Right lobe of liver (tissue), 6 donors: Measurements from ENCODE around the gene ASH1L. TPM values are rescaled to one million over a fixed set of nuclear protein-coding genes. Genes with fewer than 3 reads are reported as not detected.
"Not testable (repeated sequence)": the region's sequence is repeated elsewhere in the genome, so short reads cannot be mapped to it uniquely, and the experiment has no call there.

Source experiments
- ATAC-seq, 4 donors: fragments of 200-7000 bp; cut with Tn5 transposase; one replicate each; pipeline ENCODE4 v1.9.1; 2020; ENCODE audit warnings: mild to moderate bottlenecking in 4 of 4, moderate library complexity in 4 of 4
- DNase-seq, 3 donors: peaks; one replicate each; pipeline ENCODE4 v3.0.0-alpha.2; 2020
- H3K27ac ChIP-seq, 3 donors: fragments of 200-600 bp; one replicate each; pipeline ENCODE4 v1.8.0; 2022
- H3K27me3 ChIP-seq, 2 donors: fragments of 200-600 bp; one replicate each; pipeline ENCODE4 v1.8.0; 2022
- H3K36me3 ChIP-seq, 4 donors: fragments of 200-600 bp; sonication (generic) in 1 of 4; one replicate each; pipeline versions ENCODE4 v1.5.1 to v1.8.0; 2017 to 2022; ENCODE audit warnings: control low read depth in 1 of 4
- H3K4me1 ChIP-seq, 4 donors: fragments of 200-600 bp; sonication (generic) in 1 of 4; one replicate each; pipeline versions ENCODE4 v1.5.1 to v1.8.0; 2017 to 2022; ENCODE audit warnings: control low read depth in 1 of 4
- H3K4me3 ChIP-seq, 3 donors: fragments of 200-600 bp; one replicate each; pipeline ENCODE4 v1.8.0; 2022
- H3K9me3 ChIP-seq, 4 donors: fragments of 200-600 bp; sonication (generic) in 1 of 4; one replicate each; pipeline versions ENCODE4 v1.5.1 to v1.8.0; 2017 to 2022; ENCODE audit warnings: control low read depth in 1 of 4
- POLR2A ChIP-seq: fragments of 450-650 bp; IDR thresholded peaks from one replicate; pipeline ENCODE4 v1.6.1; 2017; ENCODE audit warnings: antibody characterized with exemption, mild to moderate bottlenecking
- WGBS: methylation state at CpG from one replicate; pipeline ENCODE4 v1.1.6; 2018; ENCODE audit warnings: low coverage, low lambda C conversion rate; ENCODE audit not compliant: insufficient coverage; ENCODE audit errors: missing lambda C conversion rate; 5-methylcytosine and 5-hydroxymethylcytosine counted together
- intact Hi-C, 2 donors: fragments of 100-400 bp; cut with DNase I; formaldehyde crosslinking; loops; one replicate each; pipeline versions ENCODE4 v1.11.2 to v1.14.1; 2022
- total RNA-seq, 6 experiments: library from RNA; depleted of rRNA in 2 of 6; stranded (reverse); fragments of >200 nt in 2 of 6; fragmentation: NEBNext Ultra II Directional in 3 of 6; extraction: Animal tissue kit (Norgen Biotek cat#: 25700) in 3 of 6; gene quantifications; one replicate each; pipeline versions ENCODE4 v1.1.0 to v1.2.4, GENCODE V29; 2016 to 2023
- TF ChIP-seq, protein P1 (sequence below), 4 donors: fragments of 200-600 bp in 3 of 4; fragments of 450-650 bp in 1 of 4; IDR thresholded peaks; one replicate each; pipeline versions ENCODE4 v1.5.1 to v1.8.0; 2016 to 2022; ENCODE audit warnings: antibody characterized with exemption in 4 of 4, mild to moderate bottlenecking in 2 of 4
- donor health status: DM: no; HTN: yes; CAD: no.
- donor health status: DM: no; HTN: no; CAD: no.
- donor health status: DM: no; HTN: no; CAD: no.
- donor health status: DM: no; HTN: yes; CAD: no.
- donor health status: DM: no; HTN: yes; CAD: no.

Gene ASH1L
- total RNA-seq, 6 experiments from 2014 or later: 13.9 to 24.3 (median 17.6) TPM

DNA sequence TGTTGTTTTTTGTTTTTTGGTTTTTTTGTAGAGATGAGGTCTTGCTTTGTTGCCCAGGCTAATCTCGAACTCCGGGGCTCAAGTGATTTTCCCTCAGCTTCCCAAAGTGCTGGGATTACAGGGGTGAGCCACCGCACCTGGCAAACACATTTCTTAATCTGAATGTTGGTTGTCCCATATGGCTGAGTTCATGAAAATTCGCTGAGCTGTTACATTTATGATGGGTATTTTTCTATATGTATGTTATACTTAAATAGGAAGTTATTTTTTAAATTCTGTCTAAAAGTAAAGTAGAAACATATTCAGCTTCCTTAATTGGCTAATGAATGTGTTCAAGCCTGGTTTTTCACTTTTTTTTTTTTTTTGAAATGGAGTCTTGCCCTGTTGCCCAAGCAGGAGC, 75.1 kb downstream of the ASH1L start:
- H3K4me1 ChIP-seq: peaks cover 0 to 16% (median 5%) of the 10 kb centered on the region in 4 donors
- no peaks in the 10 kb centered on the region for H3K9me3 ChIP-seq
- intact Hi-C loops: no loop called here
- H3K4me3 ChIP-seq: no peak overlapping the region
- no peaks in the 10 kb centered on the region for H3K27me3 ChIP-seq
- no peak overlapping the region for H3K27ac ChIP-seq
- H3K36me3 ChIP-seq: no peaks in the 10 kb centered on the region
- ATAC-seq: no peak
- TF ChIP-seq, protein P1, sequence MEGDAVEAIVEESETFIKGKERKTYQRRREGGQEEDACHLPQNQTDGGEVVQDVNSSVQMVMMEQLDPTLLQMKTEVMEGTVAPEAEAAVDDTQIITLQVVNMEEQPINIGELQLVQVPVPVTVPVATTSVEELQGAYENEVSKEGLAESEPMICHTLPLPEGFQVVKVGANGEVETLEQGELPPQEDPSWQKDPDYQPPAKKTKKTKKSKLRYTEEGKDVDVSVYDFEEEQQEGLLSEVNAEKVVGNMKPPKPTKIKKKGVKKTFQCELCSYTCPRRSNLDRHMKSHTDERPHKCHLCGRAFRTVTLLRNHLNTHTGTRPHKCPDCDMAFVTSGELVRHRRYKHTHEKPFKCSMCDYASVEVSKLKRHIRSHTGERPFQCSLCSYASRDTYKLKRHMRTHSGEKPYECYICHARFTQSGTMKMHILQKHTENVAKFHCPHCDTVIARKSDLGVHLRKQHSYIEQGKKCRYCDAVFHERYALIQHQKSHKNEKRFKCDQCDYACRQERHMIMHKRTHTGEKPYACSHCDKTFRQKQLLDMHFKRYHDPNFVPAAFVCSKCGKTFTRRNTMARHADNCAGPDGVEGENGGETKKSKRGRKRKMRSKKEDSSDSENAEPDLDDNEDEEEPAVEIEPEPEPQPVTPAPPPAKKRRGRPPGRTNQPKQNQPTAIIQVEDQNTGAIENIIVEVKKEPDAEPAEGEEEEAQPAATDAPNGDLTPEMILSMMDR (IDR thresholded peaks at IDR 0.05): no peak
- TF ChIP-seq POLR2A: no peak
- WGBS: 90% methylated on average over 3 of the region's 4 CpGs
- no peak for DNase-seq

DNA sequence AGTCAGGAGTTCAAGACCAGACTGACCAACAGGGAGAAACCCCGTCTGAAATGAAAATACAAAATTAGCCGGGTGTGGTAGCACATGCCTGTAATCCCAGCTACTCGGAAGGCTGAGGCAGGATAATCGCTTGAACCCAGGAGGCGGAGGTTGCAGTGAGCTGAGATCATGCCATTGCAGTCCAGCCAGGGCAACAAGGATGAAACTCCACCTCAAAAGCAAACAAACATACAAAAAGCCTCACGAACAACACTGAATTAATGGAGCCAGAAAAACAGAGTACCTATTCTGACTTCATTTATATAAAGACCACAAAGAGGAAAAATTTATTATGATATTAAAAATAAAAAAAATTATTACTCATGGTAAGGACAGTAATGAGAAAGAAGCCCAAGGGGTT, 75.7 kb downstream of the ASH1L start:
- H3K27ac ChIP-seq, H3K4me3 ChIP-seq, intact Hi-C loops, H3K27me3 ChIP-seq, H3K9me3 ChIP-seq, H3K36me3 ChIP-seq: not testable (repeated sequence)
- peaks cover 0 to 15% (median 5%) of the 10 kb centered on the region in 4 donors for H3K4me1 ChIP-seq
- ATAC-seq (peak in 3 of 4 donors; percentile 59 to 83 (median 69)), DNase-seq (peak in 1 of 3 donors; percentile 30)
- WGBS: 46% methylated on average over 6 of the region's 6 CpGs

DNA sequence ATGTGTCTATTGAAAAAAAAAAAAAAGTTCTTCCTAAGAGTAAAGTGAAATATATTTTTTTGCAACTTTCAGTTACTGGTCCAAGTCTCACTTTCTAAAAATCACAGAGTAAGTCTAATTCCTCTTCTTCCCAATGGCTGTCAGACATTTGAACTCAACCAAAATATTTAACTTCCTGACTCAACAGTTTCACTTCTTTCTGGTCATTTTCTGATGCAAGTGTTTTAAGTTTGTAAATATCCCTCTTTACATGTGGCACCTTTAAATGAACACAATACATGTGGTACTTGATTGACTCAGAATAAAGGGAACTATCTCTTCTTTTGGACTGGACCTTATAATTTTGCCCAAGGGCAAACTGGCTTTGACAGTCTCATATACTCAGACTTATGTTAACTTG, 76.7 kb downstream of the ASH1L start:
- TF ChIP-seq, protein P1 (IDR thresholded peaks at IDR 0.05): no peak
- TF ChIP-seq POLR2A: no peak
- Histone ChIP-seq H3K36me3 (peaks cover 0 to 11% (median 4%) of the 10 kb centered on the region in 4 donors), H3K27me3 (no peaks in the 10 kb centered on the region), H3K4me3 (no peak overlapping the region), H3K4me1 (peaks cover 0 to 5% (median 0%) of the 10 kb centered on the region in 4 donors), H3K27ac (no peak overlapping the region), H3K9me3 (no peaks in the 10 kb centered on the region)
- DNase-seq (no peak), ATAC-seq (peak in 2 of 4 donors; percentile 48 to 62)
- intact Hi-C loops: no loop called here

DNA sequence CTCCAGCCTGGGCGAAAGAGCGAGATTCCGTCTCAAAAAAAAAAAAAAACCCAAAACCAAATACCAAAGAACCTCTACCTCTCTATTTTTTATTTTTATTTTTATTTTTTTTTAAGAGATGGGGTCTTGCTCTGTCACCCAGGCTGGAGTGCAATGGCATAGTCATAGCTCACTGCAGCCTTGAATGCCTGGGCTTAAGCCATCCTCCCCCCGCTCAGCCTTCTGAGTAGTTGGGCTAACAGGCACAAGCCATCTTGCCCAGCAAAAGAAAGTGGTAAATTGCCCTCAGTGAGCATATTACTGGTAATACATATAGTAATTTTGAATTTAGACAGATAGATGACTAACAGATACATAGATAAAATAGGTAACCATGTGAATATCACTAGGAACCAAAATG, 77.4 kb downstream of the ASH1L start:
- no peak for ATAC-seq
- WGBS: 97% methylated on average over 4 of the region's 4 CpGs
- Histone ChIP-seq H3K27me3 (no peaks in the 10 kb centered on the region), H3K27ac (no peak overlapping the region), H3K9me3 (no peaks in the 10 kb centered on the region), H3K4me3 (no peak overlapping the region), H3K36me3 (peaks cover 0 to 18% (median 4%) of the 10 kb centered on the region in 4 donors), H3K4me1 (peaks cover 0 to 5% (median 0%) of the 10 kb centered on the region in 4 donors)
- DNase-seq: no peak
- TF ChIP-seq, protein P1 (IDR thresholded peaks at IDR 0.05): no peak
- no peak for TF ChIP-seq POLR2A
- intact Hi-C loops: no loop called here

DNA sequence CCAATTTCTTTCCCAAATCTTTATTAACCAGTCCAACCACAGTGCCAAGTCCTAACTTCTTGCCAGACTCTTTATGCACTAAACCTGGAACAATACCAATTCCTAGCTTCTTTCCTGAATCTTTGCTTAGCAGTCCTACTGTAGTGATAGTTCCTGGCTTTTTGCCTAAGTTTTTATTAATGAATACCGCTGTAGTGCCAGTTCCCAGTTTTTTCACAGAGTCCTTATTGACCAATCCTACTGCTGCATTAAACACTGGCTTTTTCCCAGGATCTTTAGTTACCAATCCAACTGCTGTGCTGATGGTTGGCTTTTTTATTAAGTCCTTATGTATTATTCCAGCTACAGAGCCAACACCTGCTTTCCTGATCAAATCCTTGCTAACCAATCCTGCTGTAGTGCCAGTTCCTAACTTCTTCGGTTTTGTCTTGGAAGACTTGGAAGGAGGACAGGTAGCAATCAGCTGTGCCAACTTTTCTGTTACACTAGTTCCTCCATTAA, 80.8 kb downstream of the ASH1L start:
- intact Hi-C loops: no loop called here

More for the DNA sequence above, 80.8 kb downstream of the ASH1L start:
- H3K27ac ChIP-seq: no peak overlapping the region
- no peaks in the 10 kb centered on the region for H3K9me3 ChIP-seq
- 96% methylated on average over 2 of the region's 2 CpGs for WGBS
- no peak overlapping the region for H3K4me3 ChIP-seq
- TF ChIP-seq, protein P1 (IDR thresholded peaks at IDR 0.05): no peak
- TF ChIP-seq POLR2A: no peak
- no peaks in the 10 kb centered on the region for H3K27me3 ChIP-seq
- peaks cover 0 to 2% (median 0%) of the 10 kb centered on the region in 4 donors for H3K4me1 ChIP-seq
- ATAC-seq (no peak), DNase-seq (no peak)
- H3K36me3 ChIP-seq: peaks cover 0 to 27% (median 4%) of the 10 kb centered on the region in 4 donors
